DMS153 treated with DMSO at 0.1 percent for 48 hours (cell line): ENCODE measurements around the gene LRRFIP1.

ENCODE experiments used
- DNase-seq: peaks from one replicate; lab custom pipeline; 2025; ENCODE audit not compliant: unreplicated experiment; lab: John Stamatoyannopoulos, UW

The LRRFIP1 gene

DNA sequence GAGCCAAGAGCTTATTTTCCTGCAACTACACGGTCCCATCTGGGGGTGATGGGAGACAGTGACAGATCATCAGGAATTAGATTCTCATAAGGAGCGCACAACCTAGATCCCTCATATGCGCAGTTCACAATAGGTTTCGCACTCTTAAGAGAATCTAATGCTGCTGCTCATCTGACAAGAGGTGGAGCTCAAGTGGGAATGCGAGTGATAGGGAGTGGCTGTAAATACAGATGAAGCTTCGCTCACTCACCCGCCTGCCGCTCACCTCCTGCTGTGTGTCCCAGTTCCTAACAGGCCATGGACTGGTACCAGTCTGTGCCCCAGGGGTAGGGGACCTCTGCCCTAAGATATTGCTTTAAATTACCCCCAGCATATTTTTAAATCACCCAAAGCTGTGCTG is 10.8 kb downstream of the LRRFIP1 start:
- DNase-seq: no peak

DNA sequence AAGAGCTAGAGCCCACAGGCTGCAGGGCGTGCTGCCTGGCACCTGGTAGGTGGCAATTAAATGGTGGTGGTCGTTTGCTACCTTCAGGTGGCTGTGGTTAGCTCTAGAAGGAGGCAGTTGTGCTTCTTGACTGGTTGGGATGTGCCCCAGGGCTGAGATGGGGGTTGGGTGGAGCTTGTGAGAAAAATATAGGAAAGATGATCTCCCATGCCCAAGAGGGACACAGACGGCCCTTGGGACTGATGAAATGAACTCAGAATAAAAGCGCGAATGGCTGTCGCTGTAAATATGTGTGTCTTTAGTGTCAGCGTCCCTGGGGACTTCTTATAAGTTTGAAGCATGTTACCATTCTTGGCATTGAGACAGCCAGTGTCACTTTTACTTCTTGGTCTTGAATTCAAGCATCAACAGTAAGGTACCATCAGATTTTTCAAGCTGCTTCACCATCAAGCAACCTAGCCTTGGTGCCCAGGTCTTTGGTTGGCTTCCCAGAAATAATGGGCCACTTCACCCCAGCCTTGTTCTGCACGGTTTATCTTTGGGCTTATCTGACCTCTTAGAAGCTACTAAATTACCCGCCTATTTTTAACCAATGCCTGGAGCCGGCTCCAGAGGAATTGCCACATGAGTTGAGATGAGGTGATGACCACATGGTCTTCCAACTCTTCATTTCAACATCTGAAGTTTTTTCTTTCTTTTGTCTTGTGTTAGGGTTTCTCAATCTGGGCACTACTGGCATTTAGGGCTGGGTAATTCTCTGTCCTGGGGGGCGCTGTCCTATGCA is 11.9 kb downstream of the LRRFIP1 start:
- no peak for DNase-seq

GRCh38 chr2:237639836-237640220 is 12.4 kb downstream of the LRRFIP1 start:
- DNase-seq: no peak

DNA sequence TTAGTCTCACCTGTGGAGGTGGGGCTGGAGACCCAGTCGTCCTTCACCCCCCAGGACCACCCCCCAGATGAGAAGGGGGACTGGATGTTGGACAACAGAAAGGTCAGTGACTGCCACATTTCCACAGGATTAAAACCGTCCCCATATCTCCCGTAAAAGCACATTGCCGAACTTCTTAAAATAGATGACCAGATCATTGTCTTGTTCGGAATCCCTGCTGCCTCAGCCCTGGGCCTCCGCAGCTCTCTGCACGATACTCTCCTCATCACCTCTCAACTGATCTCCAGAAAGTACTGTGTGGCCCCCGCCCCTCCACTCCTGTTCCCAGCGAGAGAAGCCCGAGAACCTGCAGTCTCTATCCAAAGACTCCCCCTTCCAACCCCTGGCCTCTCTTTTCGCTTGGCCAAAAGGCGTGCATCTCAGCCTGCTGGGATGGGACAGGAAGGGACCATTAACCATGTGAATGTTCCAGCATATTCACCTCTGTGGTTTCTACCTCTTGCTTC is 13.2 kb downstream of the LRRFIP1 start:
- DNase-seq: no peak

DNA sequence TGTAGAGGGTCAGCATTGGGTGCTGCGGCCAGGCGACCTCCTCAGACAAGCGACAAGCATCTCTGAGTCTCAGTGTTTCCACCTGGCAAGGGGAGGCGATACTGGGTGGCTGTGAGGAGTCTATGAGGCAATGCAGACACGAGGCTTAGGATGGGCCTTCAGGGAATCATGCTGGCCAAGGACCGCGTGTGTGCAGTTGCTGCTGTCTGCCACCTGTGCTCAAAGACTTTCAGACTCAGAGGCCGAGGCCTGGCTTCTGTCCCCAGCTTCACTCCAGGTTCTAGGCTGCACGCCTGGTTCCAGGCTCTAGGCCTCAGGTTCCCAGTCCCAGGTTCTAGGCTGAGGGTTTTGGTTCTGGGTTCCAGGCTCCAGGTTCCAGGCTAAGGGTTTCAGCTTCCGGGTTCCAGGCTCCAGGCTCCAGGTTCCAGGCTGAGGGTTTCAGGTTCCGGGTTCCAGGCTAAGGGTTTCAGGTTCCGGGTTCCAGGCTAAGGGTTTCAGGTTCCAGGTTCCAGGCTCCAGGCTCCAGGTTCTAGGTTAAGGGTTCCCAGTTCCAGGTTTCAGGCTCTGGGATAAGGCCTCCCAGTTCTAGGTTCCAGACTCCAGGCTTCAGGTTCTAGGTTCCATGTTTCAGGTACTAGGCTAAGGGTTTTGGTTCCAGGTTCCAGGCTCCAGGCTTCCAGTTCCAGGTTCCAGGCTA is 14.8 kb downstream of the LRRFIP1 start:
- no peak for DNase-seq

DNA sequence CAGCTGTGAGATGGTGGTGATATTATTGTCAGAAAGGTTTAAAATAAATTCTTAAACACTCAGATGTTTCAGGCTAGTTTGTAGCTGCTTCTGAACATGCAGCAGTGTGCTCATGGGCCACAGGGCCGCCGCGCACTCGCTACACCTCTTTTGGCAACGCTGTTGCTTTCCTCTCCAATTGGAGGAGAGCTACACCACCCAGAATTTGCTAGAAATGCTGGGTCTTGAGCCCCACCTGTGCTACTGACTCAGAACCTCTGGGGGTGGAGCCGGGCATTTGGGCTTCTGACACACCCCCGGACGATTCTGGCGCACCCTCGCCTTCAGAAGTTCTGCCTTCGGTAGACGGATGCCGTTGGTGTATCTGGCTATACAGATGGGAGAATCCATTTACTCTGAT is 15.7 kb downstream of the LRRFIP1 start:
- DNase-seq: no peak

DNA sequence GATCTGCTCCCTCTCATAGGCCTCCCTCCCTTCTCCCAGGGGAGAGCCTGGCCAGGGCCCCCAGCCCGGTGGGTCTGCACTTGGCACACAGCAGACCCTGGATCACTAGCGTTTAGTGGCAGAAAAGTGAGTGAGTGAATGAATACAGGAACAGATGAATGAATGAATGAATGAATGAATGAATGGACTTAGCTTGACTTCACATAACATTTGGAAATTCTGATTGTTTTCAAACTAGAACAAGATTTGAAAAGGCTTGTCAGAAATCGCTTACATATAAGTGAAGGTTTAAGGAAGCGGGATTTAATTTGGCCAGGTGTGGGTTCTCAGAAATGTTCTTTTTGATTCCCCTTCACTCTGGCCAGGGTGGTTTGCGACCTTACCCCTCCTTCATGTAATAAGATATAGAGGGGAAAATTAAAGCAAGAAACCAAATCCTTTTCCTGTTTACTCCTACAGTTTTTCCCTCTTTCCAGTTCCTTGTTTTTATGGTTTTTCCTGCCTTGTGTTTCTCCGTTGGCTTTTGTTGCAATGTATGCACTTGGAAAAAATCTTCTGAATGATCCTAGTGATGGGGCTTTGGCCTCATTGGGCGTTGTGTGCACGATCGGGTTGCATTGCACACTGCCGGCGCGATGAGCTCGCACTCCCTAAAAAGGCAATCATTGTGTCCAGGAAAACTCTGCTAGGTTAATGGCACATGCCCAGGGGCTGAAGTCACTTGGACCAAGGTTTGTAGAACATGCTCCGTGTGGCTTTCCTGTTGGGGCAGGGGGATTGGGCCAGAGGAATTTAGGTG is 16.4 kb downstream of the LRRFIP1 start:
- no peak for DNase-seq

DNA sequence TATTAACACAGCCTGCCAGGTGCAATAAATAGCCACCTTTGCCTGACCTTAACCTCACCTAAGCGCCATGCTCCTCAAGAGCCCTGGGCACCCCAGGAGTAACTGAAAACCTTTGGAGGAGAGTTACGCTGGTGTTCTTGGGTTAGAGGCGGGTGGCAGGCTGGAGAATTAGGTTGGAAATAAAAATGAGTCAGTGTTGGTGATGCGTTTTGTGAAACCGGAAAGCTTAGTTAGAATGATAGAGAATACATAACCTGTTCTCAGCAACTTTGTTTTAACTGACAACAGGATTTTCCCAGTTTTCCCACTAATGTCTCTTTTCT is 17.0 kb downstream of the LRRFIP1 start:
- no peak for DNase-seq

DNA sequence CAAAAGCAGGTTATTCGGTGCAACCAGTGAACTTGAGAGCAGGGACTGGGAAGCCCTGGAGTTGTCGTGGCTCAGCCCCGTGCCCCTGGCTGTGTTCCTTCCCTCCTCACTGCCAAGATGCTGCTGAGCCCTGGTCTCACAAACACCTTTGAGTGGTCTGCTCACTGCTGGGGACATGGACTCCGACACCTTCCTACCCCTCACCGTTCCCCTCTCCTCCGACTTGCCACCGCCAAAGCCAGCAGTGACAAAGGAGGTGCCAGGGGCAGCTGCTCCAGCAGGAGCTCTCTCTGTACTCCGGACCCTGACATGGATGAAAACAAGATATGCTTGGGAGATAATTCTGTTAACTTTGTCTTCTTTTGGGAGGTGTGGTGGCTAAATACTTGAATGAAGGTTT is 17.9 kb downstream of the LRRFIP1 start:
- no peak for DNase-seq

GRCh38 chr2:237647176-237648015 is 20.0 kb downstream of the LRRFIP1 start:
- no peak for DNase-seq

- no peak for DNase-seq
Measured at GRCh38 chr2:237648016-237648381, 20.6 kb downstream of the LRRFIP1 start.

DNA sequence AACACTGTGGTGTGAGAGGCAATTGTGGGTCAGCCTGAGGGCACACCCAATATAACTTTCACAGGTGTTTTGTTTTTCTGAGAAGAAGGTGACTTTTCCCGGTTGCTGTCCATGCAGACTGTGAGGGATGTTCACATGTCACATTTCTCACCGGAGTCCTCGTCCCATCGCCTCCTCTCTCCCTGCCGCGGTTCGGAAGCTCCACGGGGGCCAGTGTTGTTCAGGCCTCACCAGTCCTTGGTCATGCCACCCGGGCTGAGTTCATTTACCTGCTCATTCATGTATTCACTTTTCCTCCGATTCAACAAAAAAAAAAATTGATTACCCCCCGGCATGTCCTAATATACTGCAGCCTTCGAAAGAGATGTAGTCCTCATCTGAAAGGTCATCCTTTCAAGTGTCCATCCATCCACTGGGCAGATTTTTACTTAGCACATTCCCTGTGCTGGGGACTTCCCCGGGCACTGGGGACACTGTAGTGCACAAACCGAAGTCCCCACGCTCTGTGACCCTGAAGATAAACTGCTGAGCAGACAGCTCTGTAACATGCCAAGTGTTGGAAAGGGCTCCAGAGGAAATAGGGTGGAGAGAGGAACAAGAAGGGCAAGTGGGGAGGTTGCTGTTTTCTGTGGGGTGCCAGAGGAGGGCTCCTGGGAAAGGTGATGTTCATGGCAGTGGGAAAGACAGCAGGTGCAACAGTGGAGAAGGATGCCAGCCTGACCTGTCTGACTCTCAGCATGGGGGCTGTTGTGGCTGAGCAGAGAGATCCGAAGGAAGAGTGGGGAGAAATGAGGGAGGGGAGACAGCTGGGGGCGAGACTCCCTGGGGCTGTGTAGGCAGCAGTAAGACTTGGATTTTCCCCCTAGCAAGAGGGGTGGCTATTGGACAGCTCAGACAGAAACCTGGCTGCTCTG is 22.4 kb downstream of the LRRFIP1 start:
- DNase-seq: no peak

- DNase-seq: no peak
Measured at GRCh38 chr2:237650455-237650850, 23.1 kb downstream of the LRRFIP1 start.

DNA sequence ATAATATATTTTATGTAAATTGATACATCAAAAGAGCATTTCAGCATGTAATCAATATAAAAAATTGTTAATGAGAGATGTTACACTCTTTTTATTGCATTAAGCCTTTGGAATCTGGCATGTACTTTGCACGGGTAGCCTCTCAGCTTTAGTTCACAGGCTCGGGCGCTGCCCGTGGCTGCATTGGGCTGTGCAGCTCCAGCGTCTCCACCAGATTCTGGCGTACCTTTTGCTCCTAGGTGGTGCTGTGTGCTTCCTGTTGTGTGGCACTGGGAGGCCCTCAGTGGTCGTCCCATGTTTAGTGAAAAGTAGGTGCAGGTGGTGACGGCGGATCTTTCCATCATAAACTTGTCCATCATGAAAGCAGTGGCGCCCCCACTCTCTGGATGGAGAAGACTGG is 24.4 kb downstream of the LRRFIP1 start:
- no peak for DNase-seq

GRCh38 chr2:237652181-237652580 is 24.8 kb downstream of the LRRFIP1 start:
- DNase-seq: no peak

- DNase-seq: no peak
Measured at GRCh38 chr2:237652854-237653253, 25.5 kb downstream of the LRRFIP1 start.

DNA sequence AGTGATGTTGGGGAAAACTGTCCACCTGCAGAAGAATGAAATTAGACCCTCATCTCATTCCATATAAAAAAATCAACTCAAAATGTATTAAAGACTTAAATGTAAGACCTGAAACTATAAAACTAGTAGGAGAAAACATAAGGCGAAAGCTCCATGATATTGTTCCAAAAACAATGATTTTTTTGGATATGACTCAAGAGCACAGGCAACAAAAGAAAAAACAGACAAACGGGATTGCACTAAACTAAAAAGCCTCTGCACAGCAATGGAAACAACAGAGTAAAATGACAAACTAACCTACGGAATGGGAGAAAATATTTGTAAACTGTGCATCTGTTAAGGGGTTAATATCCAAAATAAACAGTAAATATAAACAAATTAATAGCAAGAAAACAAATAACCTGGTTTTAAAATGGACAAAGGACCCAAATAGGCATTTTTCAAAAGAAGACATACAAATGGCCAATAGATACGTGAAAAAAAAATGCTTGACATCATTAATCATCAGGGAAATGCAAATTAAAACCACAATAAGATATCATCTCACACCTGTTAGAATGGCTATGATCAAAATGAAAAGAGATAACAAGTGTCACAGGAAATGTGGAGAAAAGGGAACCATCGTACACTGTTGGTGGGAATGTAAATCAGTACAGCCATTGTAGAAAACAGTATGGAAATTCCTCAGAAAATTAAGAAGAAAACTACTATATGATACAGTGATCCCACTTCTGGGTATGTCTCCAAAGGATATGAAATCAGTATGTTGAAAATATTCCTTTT is 26.6 kb downstream of the LRRFIP1 start:
- no peak for DNase-seq

GRCh38 chr2:237657063-237657462 is 29.7 kb downstream of the LRRFIP1 start:
- DNase-seq: no peak

DNA sequence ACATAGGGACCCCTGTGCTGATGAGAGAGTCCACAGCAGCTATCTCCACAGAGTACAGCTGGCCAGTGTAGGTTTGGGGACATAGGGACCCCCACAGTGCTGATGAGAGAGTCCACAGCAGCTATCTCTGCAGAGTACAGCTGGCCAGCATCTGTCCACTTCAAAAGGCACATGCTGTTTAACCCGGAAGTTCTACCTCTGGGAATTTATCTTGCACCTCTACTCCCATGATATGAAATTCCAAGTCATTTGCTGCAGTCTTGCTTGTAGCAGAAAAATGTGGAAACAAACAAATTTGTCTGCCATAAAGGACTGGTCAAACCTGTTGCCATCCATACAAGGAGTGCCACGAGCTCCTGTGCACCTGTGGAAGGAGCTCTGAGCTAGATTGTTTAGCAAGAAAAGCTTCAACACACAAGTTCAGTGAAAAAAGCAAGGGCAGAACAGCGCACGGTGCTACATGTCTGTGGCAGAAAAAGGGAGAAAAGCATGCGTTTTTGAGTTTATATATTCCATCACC is 33.1 kb downstream of the LRRFIP1 start:
- no peak for DNase-seq
